Stimulated activated naive CD4-positive, alpha-beta T cell (primary cell): Measurements from ENCODE around the gene NKAIN2.
"Not testable (repeated sequence)": the region's sequence is repeated elsewhere in the genome, so short reads cannot be mapped to it uniquely, and the experiment has no call there.

Experiments used
- DNase-seq, 6 experiments: peaks; one replicate each; lab custom pipeline; 2025; lab: John Stamatoyannopoulos, UW

NKAIN2 gene

DNA sequence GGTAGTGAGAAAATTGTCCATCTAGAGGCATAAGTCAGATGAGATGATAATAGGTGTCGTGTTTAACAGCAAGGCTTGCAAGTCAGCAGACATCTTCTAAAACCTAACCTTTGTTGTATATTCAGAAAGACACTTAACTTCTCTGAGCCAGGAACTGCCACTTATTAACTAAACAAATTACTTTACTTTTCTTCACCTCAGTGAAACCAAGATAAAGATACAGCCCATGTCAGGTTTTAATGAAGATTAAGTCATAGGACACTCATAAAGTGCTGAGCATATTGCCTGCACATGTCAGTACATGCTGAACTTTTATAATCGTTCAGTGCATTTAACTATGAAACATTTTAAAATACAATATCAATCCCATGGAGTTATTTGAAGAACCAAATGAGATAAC lies 286.8 kb downstream of the NKAIN2 start:
- DNase-seq, result no peak

DNA sequence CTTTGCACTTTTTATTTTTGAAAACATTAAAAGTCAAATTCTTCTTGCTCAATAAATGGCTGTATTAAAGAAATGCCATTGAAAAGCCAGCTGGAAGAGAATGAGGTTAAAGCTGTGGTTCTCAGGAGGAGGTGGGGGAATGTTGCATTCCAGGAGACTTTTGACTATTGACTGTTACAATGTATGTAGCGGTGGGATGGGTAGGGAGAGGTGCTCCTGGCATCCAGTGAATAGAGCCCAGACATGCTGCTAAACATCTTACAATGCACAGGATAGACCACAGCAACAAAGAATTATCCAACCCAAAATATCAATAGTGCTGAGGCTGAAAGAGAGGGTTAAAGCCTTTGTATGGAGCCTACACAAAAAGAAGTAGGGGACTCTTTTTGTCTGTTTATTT lies 295.9 kb downstream of the NKAIN2 start:
- DNase-seq, result no peak

DNA sequence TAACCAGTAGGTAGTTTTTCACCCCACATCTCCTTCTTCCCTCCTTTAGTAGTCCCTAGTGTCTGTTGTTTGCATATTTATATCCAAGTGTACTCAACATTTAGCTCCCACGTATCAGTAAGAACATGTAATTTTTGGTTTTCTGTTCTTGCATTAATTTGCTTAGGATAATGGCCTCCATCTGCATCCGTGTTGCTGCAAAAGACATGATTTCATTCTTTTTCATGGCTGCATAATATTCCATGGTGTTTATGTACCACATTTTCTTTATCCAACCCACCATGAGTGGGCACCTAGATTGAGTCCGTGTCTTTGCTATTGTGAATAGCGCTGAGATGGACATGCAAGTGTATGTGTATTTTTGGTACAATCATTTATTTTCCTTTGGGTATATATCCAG lies 306.8 kb downstream of the NKAIN2 start:
- no peak for DNase-seq

- no peak for DNase-seq
Observed at GRCh38 chr6:124119596-124119995, 315.9 kb downstream of the NKAIN2 start.

DNA sequence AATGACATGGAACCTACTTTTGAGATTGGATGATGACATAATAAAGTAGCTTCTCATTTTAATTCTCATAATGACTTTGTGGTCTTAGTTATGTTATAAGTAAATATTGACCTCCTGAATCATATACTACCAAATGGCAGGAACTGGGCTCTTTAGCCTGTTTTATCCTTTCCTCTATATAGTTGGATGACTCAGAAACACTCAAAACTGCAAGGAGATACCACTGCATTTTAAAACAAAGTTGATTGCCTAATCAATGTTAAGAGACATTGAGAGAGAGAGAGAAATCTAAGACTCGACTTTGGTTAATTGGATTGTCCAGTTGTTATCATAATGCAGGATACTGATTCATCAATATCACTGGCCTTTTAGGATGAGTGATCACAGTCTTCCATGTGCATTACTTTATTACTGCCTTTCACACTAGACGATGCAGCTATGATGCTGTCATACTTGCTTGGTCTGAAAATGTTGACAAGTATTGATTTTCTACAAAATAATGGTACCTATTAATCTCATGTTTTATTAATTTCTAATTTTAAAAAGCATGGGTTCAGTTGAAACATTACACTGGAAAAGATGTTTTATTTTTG lies 320.0 kb downstream of the NKAIN2 start:
- DNase-seq, result no peak

- DNase-seq, result no peak
Observed at GRCh38 chr6:124131259-124131658, 327.6 kb downstream of the NKAIN2 start.

DNA sequence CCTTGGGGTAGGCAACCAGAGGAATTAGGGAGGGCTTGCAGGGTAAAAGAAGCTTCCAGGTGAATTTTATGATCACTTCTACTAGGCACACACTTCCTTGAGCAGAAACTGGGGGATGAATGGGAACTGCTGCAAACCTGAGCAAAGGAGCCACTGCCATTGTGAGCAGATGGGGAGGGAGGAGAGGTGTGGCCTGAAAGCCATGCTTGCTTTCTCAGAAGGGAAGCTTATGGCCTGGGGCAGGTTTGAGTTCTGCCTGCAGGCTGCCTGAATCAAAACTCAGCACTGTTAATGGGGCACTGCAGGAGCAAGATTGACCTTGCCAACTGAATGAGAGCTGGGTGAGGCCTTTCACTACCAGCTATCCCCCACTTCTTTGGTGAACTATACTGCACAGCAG lies 328.1 kb downstream of the NKAIN2 start:
- DNase-seq, result no peak

DNA sequence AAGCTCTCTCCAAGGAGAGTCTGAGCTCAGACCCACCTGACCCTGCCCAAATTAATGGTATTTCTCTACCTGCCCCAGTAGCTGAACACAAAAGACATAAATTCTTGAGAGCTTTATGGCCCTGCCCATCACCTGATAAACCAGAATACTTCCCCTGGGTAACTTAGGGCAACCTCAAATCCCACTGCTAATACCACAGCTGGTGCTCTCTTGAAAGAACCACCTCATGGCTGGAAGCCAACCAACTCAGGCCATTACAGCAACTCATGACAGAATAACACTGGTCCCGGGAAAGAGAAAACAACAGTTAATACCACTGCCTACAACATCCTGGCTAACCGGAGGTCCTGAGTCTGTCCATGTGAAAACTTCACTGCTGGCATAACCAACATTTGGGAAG lies 328.6 kb downstream of the NKAIN2 start:
- no peak for DNase-seq

DNA sequence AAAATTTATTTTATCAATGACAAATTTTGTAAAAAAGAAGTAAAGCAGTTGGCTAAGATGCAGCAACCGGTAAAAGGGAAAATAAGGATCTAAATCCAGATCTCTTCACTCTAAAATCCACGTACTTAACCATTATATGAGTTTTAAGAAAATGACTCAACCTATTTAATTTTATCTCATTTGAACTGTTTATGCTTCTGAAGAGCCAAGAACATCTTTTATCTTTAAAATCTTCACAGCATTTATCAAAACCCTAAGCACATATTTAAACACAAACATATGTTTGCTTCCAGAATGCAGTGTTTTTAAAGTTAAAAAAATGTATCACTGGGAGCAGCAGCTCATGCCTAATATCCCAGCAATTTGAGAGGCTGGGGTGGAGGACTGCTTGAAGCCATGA lies 339.2 kb downstream of the NKAIN2 start:
- no peak for DNase-seq

- no peak for DNase-seq
Observed at GRCh38 chr6:124143435-124143834, 339.8 kb downstream of the NKAIN2 start.

DNA sequence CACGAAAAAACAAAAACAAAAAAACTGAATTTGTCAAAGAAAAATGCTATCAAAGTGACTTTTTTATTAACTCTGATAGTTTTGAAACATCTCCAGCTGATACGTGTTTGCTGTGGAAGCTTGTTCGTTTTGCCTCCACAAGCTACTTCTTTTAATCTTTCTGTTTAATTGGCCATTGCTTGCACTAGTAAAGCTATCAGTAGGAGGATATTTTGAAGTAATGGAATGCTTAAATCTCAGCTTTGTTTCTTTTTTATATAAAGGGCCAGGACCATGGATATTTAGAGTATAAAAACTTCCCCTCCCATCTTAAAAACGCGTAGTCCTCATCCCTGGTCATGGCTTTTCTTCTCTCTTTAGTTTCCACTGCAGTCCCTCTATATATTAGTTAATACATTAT lies 344.0 kb downstream of the NKAIN2 start:
- no peak for DNase-seq

- DNase-seq, result no peak
Observed at GRCh38 chr6:124148236-124148957, 344.7 kb downstream of the NKAIN2 start.

DNA sequence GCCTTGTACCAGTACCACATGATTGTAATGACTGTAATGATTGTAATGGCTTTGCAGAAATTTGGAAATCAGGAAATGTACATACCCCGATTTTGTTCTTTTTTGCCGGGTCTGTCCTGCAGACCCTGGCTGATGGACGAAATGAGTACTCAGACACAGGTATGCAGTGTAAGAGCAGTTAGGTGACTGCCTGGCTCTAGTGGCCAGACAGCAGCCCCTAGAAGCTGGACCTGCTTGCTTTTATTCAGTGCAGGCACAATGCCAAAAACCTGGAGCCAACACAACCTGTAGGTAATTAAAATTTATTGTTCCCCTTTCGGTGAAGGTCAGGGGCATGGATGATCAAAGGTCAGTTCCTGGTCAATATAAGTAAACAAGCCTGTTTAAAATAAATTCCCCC lies 346.0 kb downstream of the NKAIN2 start:
- no peak for DNase-seq

DNA sequence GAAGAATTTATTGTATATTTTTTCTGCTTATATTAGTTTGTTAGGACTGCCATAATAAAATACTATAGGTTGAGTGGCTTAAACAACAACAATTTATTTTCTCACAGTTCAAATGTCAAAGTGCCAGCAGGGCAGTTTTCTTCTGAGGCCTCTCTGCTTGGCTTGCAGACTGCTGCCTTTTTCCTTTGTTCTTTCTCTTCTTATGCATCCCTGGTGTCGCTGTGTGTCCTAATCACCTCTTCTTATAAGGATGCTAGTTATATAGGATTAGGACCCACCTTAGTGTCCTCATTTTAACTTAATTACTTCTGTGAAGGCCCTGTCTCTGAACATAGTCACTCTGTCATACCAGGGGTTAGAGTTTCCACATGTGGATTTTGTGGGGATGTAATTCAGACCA lies 354.4 kb downstream of the NKAIN2 start:
- no peak for DNase-seq

- DNase-seq, result no peak
Observed at GRCh38 chr6:124163676-124164075, 360.0 kb downstream of the NKAIN2 start.

GRCh38 chr6:124164343-124164742 lies 360.7 kb downstream of the NKAIN2 start:
- DNase-seq, result no peak

- DNase-seq, result not testable (repeated sequence)
Observed at GRCh38 chr6:124167249-124167648, 363.6 kb downstream of the NKAIN2 start.

DNA sequence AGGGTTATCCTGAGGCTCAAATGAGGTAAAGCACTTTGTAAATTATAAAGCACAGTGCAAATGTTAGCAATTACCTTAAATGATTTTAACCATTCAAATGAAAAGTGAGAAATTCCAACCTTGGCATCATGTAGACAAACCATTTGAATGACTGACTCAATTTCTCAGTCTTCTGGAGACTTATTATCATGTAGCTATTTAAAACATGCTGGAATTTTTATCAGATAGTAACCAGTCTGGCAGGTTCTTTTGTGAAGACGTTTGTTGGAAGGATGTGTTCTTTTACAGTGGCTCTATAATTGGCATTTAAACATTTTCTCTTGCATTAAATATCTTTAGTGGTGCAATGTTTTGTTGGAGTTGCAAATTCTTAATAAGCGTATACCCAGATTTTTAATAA lies 386.6 kb downstream of the NKAIN2 start:
- DNase-seq, result no peak

GRCh38 chr6:124193132-124193531 lies 389.5 kb downstream of the NKAIN2 start:
- no peak for DNase-seq

DNA sequence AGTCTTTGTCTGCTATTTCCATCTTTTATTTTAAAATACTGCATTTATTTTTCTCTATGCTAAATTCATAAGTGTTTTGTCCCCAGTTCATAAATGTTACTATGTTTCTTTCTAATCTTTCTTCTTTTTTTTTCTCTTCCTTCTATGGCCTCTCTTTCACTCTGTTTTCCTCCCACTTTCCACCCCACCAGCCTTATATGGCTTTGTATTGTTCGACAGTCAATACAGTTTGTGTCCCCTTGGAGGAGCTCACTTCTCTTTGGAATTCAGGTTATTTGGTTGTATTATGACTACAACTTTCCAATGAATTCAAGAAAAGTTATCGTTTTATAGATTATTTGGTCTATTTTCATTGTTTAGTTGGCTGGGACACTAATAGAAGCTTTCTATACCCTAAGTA lies 393.5 kb downstream of the NKAIN2 start:
- no peak for DNase-seq

GRCh38 chr6:124199286-124199685 lies 395.6 kb downstream of the NKAIN2 start:
- no peak for DNase-seq

DNA sequence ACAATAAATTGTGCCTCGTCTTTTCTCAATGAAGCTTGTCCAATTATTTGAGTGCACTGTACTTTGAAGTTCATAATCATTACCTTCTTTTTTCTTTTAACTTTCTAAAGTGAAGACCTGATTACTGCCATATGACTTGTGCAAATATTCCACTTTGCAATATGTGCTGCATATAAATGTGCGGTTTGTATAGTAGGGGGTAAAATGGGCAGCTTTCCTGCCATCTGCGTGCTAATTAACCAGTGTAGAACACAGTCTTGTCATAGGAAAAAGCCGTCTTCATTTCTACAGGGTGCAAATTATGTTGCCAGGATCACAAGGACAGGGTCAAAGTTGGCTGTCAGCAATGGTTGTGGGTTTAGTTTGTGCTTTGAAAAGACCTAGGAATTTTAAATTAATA lies 397.0 kb downstream of the NKAIN2 start:
- DNase-seq, result no peak

- no peak for DNase-seq
Observed at GRCh38 chr6:124203101-124203811, 399.6 kb downstream of the NKAIN2 start.

- no peak for DNase-seq
Observed at GRCh38 chr6:124203812-124204167, 400.1 kb downstream of the NKAIN2 start.
